ENCODE results near the gene RFESD.

- TF ChIP-seq, protein P1, sequence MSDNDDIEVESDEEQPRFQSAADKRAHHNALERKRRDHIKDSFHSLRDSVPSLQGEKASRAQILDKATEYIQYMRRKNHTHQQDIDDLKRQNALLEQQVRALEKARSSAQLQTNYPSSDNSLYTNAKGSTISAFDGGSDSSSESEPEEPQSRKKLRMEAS (IDR thresholded peaks at IDR 0.05; ENCODE audit: low read depth, low read length): no peak
- TF ChIP-seq, protein P2, sequence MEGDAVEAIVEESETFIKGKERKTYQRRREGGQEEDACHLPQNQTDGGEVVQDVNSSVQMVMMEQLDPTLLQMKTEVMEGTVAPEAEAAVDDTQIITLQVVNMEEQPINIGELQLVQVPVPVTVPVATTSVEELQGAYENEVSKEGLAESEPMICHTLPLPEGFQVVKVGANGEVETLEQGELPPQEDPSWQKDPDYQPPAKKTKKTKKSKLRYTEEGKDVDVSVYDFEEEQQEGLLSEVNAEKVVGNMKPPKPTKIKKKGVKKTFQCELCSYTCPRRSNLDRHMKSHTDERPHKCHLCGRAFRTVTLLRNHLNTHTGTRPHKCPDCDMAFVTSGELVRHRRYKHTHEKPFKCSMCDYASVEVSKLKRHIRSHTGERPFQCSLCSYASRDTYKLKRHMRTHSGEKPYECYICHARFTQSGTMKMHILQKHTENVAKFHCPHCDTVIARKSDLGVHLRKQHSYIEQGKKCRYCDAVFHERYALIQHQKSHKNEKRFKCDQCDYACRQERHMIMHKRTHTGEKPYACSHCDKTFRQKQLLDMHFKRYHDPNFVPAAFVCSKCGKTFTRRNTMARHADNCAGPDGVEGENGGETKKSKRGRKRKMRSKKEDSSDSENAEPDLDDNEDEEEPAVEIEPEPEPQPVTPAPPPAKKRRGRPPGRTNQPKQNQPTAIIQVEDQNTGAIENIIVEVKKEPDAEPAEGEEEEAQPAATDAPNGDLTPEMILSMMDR (IDR thresholded peaks at IDR 0.05; ENCODE audit: low read depth, low read length): no peak
- no peak for TF ChIP-seq POLR2A (IDR thresholded peaks at IDR 0.05; ENCODE audit: extremely low read depth, insufficient read length)
Observed at GRCh38 chr5:95633671-95634070, 12.9 kb upstream of the RFESD start.
